CD14-positive monocyte (primary cell): Measurements from ENCODE around the gene ENTPD7. TPM values are rescaled to one million over a fixed set of nuclear protein-coding genes. Genes with fewer than 3 reads are reported as not detected.

Source experiments
- DNase-seq, 3 donors: peaks; one replicate each; pipeline ENCODE4 v3.0.0-alpha.2; 2011 to 2022
- H2AFZ ChIP-seq: 2 replicates; pipeline ENCODE4 v1.6.0; 2012; ENCODE audit warnings: mild to moderate bottlenecking, low read depth, low read length, inconsistent platforms; ENCODE audit not compliant: insufficient read depth, poor library complexity, severe bottlenecking
- H3K27ac ChIP-seq, 2 donors: 1 replicate in 1 of 2; 2 replicates in 1 of 2; pipeline ENCODE4 v1.5.1; 2012 to 2013; ENCODE audit warnings: low read length in 2 of 2, control low read depth in 1 of 2, inconsistent platforms in 1 of 2, low read depth in 1 of 2, mild to moderate bottlenecking in 1 of 2
- H3K27me3 ChIP-seq, 2 donors: one replicate each; pipeline versions ENCODE4 v1.6.0 to v1.6.1; 2011 to 2013; ENCODE audit warnings: low read length in 2 of 2; ENCODE audit not compliant: control insufficient read depth in 2 of 2, insufficient read depth in 2 of 2
- H3K36me3 ChIP-seq, 2 donors: replicated peaks in 1 of 2; 1 replicate in 1 of 2; 2 replicates in 1 of 2; pipeline versions ENCODE4 v1.5.1 to v1.6.1; 2012 to 2013; ENCODE audit warnings: low read length in 2 of 2, control low read depth in 1 of 2, inconsistent platforms in 1 of 2, mild to moderate bottlenecking in 1 of 2; ENCODE audit not compliant: insufficient read depth in 2 of 2, control insufficient read depth in 1 of 2
- H3K4me1 ChIP-seq, 2 donors: 1 replicate in 1 of 2; 2 replicates in 1 of 2; pipeline versions ENCODE4 v1.5.1 to v1.6.1; 2012 to 2013; ENCODE audit warnings: low read length in 2 of 2, control low read depth in 1 of 2, inconsistent platforms in 1 of 2, mild to moderate bottlenecking in 1 of 2, moderate library complexity in 1 of 2; ENCODE audit not compliant: insufficient read depth in 2 of 2, control insufficient read depth in 1 of 2
- H3K4me2 ChIP-seq: replicated peaks from 2 replicates; pipeline ENCODE3; 2012; ENCODE audit warnings: low read length, moderate library complexity, mild to moderate bottlenecking; ENCODE audit not compliant: poor library complexity, severe bottlenecking; ENCODE audit errors: extremely low read depth
- H3K4me3 ChIP-seq, 3 experiments: fragments of 200-600 bp in 1 of 3; sonication (generic) in 1 of 3; replicated peaks in 1 of 3; 1 replicate in 2 of 3; 2 replicates in 1 of 3; pipeline ENCODE4 v1.5.1; 2011 to 2013; ENCODE audit warnings: low read length in 3 of 3, mild to moderate bottlenecking in 3 of 3, control low read depth in 2 of 3, low read depth in 2 of 3, inconsistent platforms in 1 of 3, moderate library complexity in 1 of 3
- H3K79me2 ChIP-seq: 2 replicates; pipeline ENCODE4 v1.6.0; 2012; ENCODE audit warnings: mild to moderate bottlenecking, control low read depth, inconsistent platforms, low read length, moderate library complexity; ENCODE audit not compliant: insufficient read depth
- H3K9ac ChIP-seq: 2 replicates; pipeline ENCODE4 v1.6.0; 2017; ENCODE audit warnings: low read length, mild to moderate bottlenecking; ENCODE audit not compliant: insufficient read depth, poor library complexity, severe bottlenecking
- H3K9me3 ChIP-seq, 2 donors: replicated peaks in 1 of 2; 1 replicate in 1 of 2; 2 replicates in 1 of 2; pipeline versions ENCODE4 v1.5.1 to v1.6.1; 2012 to 2013; ENCODE audit warnings: low read length in 2 of 2, control low read depth in 1 of 2; ENCODE audit not compliant: control insufficient read depth in 1 of 2, insufficient read depth in 1 of 2
- H4K20me1 ChIP-seq: 2 replicates; pipeline ENCODE4 v1.6.0; 2012; ENCODE audit warnings: mild to moderate bottlenecking, low read length, control low read depth, moderate library complexity; ENCODE audit not compliant: insufficient read depth
- H3K27ac Mint-ChIP-seq, 7 donors: one replicate each; pipeline ENCODE4 v1.8.0; 2020; ENCODE audit warnings: mild to moderate bottlenecking in 7 of 7, mixed read lengths in 7 of 7, moderate library complexity in 6 of 7, inconsistent platforms in 2 of 7
- H3K27me3 Mint-ChIP-seq, 3 donors: one replicate each; pipeline ENCODE4 v1.8.0; 2021 to 2022; ENCODE audit warnings: low read depth in 3 of 3, mild to moderate bottlenecking in 3 of 3, mixed read lengths in 3 of 3, moderate library complexity in 3 of 3, inconsistent platforms in 1 of 3
- H3K36me3 Mint-ChIP-seq, 2 donors: one replicate each; pipeline ENCODE4 v1.8.0; 2020; ENCODE audit warnings: mixed read lengths in 2 of 2, inconsistent platforms in 1 of 2, mild to moderate bottlenecking in 1 of 2
- H3K4me1 Mint-ChIP-seq: one replicate; pipeline ENCODE4 v1.8.0; 2020; ENCODE audit warnings: mild to moderate bottlenecking, mixed read lengths
- H3K4me3 Mint-ChIP-seq, 2 donors: one replicate each; pipeline ENCODE4 v1.8.0; 2020; ENCODE audit warnings: mild to moderate bottlenecking in 2 of 2, mixed read lengths in 2 of 2, moderate library complexity in 1 of 2
- H3K9me3 Mint-ChIP-seq, 7 donors: one replicate each; pipeline ENCODE4 v1.8.0; 2020 to 2022; ENCODE audit warnings: mixed read lengths in 7 of 7, mild to moderate bottlenecking in 6 of 7, moderate library complexity in 6 of 7, inconsistent platforms in 2 of 7
- CTCF ChIP-seq: fragments of 200-600 bp; IDR thresholded peaks from one replicate; pipeline ENCODE4 v1.8.0; 2022; ENCODE audit warnings: antibody characterized with exemption, mild to moderate bottlenecking
- WGBS: methylation state at CpG from one replicate; pipeline ENCODE4 v1.1.5; 2013; ENCODE audit warnings: missing lambda C conversion rate; ENCODE audit not compliant: insufficient coverage; 5-methylcytosine and 5-hydroxymethylcytosine counted together
- intact Hi-C, 2 donors: fragments of 100-400 bp; cut with micrococcal nuclease; formaldehyde crosslinking; loops; one replicate each; pipeline versions ENCODE4 v1.15.0 to v1.15.1; 2023
- polyA plus RNA-seq, 3 donors: library from polyadenylated mRNA; depleted of rRNA in 1 of 3; unstranded in 2 of 3; stranded (reverse) in 1 of 3; fragments of 300-500 nt in 2 of 3; fragments of >200 nt in 1 of 3; fragmentation: Illumina TruSeq in 2 of 3; gene quantifications; 1 replicate in 2 of 3; 2 replicates in 1 of 3; pipeline ENCODE4 v1.2.3, GENCODE V29; 2012 to 2021

The ENTPD7 gene
- polyA plus RNA-seq, 3 donors = 1.2 to 2.9 (median 2.2) TPM

GRCh38 chr10:99681553-99681952 lies 22.2 kb downstream of the ENTPD7 start:
- Mint-ChIP-seq H3K4me1 (peaks cover 31% of the 10 kb centered on the region), H3K27me3 (no peaks in the 10 kb centered on the region), H3K36me3 (peaks cover 17 to 30% of the 10 kb centered on the region in 2 donors), H3K27ac (peak overlapping the region in 1 of 7 donors; percentile 25), H3K9me3 (no peaks in the 10 kb centered on the region), H3K4me3 (no peak overlapping the region)
- Histone ChIP-seq H3K4me3 (no peak overlapping the region), H3K9ac (no peak overlapping the region), H3K27ac (no peak overlapping the region), H3K4me1 (peaks cover 12 to 21% of the 10 kb centered on the region in 2 donors), H3K27me3 (no peaks in the 10 kb centered on the region), H4K20me1 (no peaks in the 10 kb centered on the region), H3K4me2 (no peak overlapping the region), H3K36me3 (peaks cover 5 to 22% of the 10 kb centered on the region in 2 donors), H2AFZ (no peak overlapping the region), H3K79me2 (no peaks in the 10 kb centered on the region), H3K9me3 (no peaks in the 10 kb centered on the region)
- intact Hi-C loops = no loop called here
- no peak for TF ChIP-seq CTCF
- peak in 2 of 3 donors; percentile 35 to 61 for DNase-seq
- WGBS = 59% methylated on average over 4 of the region's 4 CpGs

GRCh38 chr10:99682032-99682431 lies 22.7 kb downstream of the ENTPD7 start:
- H3K79me2 ChIP-seq = no peaks in the 10 kb centered on the region
- no peaks in the 10 kb centered on the region for H3K27me3 ChIP-seq
- intact Hi-C loops = no loop called here
- no peak overlapping the region for H2AFZ ChIP-seq
- H3K4me3 ChIP-seq = no peak overlapping the region
- no peaks in the 10 kb centered on the region for H3K27me3 Mint-ChIP-seq
- H3K4me2 ChIP-seq = no peak overlapping the region
- no peaks in the 10 kb centered on the region for H3K9me3 Mint-ChIP-seq
- H3K9ac ChIP-seq = no peak overlapping the region
- DNase-seq = no peak
- WGBS = no CpG with 5 or more reads among the region's 1 CpG
- no peak overlapping the region for H3K4me3 Mint-ChIP-seq
- peaks cover 17 to 30% of the 10 kb centered on the region in 2 donors for H3K36me3 Mint-ChIP-seq
- H3K36me3 ChIP-seq = peaks cover 5 to 22% of the 10 kb centered on the region in 2 donors
- H3K27ac Mint-ChIP-seq = peak overlapping the region in 1 of 7 donors; percentile 28
- H3K4me1 ChIP-seq = peaks cover 12 to 21% of the 10 kb centered on the region in 2 donors
- no peak for TF ChIP-seq CTCF
- no peak overlapping the region for H3K27ac ChIP-seq
- H3K9me3 ChIP-seq = no peaks in the 10 kb centered on the region
- no peaks in the 10 kb centered on the region for H4K20me1 ChIP-seq
- H3K4me1 Mint-ChIP-seq = peaks cover 32% of the 10 kb centered on the region
